HG03103 (cell line): ENCODE data around the gene SLC35F2.
"Not testable (repeated sequence)": the region's sequence is repeated elsewhere in the genome, so short reads cannot be mapped to it uniquely, and the experiment has no call there.

Experiments used
- ATAC-seq: cut with Tn5 transposase; IDR thresholded peaks from one replicate; pipeline ENCODE4 v1.9.1; 2021; ENCODE audit warnings: low read depth; ENCODE audit not compliant: unreplicated experiment

SLC35F2 gene

DNA sequence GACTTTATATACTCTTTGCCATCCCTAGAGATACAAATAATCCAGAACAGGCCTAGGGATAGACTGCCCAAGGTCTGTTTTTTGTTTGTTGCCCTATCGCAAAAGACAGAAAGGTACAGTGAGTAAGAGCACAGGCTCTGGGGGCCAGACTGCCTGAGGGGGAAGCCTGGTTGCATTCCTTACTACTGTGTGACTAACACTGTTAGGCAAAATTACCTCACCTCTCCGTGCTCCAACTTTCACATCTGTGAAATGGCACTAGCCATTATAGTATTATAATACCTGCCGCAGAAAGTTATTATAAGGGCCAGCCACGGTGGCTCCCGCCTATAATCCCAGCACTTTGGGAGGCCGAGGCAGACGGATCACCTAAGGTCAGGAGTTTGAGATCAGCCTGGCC lies 14.5 kb downstream of the SLC35F2 start:
- ATAC-seq, result no peak

DNA sequence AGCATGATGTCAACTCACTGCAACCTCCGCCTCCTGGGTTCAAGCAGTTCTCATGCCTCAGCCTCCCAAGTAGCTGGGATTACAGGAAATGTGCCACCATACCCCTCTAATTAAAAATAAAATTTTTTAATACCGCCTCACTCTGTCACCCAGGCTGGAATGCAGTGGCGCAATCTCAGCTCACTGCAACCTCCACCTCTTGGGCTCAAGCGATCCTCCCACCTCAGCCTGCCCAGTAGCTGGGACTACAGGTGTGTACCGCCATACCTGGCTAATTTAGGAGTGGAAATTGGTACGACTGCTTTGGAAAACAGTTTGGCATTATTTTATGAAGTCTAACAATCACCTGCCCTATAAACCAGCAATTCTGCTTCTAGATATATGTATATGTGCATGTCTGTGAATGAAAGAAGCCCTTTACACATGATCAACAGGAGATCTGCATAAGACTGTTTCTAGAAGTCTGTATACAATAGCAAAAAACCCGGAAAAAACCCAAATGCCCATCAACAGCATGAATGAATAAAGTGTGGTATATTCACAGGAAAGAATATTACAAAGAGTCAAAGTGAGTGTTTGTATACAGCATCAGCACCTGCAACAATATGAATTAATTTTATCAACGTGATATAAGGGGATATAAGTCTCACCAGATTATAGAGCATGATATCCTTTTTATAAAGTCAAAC lies 16.0 kb downstream of the SLC35F2 start:
- no peak for ATAC-seq

DNA sequence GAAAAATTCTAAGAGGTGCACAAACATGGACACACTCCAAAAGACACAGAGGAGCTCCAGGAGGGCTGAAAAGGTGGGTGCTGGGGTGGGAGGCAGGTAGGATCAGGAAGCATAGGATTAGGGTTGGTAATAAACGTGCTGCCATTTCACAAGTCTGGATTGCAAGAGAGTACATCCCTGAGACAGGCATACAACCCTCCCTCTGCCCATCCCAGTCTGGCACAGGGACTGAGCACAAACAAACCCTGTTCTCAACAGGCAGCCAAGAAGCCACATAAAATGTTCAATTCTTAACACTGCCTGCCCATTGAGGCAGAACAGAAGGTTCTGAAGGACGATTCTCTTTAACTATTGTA lies 18.5 kb downstream of the SLC35F2 start:
- no peak for ATAC-seq

GRCh38 chr11:107836851-107837250 lies 21.7 kb downstream of the SLC35F2 start:
- no peak for ATAC-seq

DNA sequence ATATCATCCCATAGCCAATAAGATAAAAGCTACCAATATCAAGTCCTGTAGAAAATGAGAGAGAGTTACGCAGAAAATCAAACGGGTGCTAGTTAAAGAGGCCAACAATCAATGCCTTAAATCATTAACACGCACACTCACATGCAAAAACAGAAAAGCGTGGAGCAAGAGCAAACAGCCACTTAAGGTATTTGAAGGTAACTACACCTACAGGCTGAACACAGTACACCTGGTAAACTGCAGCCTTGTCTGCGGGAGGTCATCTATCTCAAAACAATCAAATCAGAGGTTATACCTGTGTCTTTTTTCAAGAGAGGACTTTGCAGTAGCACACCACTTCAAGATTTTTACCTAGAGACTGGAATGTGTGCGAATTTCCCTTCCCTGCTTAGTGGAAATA lies 23.6 kb downstream of the SLC35F2 start:
- no peak for ATAC-seq

GRCh38 chr11:107833926-107834325 lies 24.7 kb downstream of the SLC35F2 start:
- not testable (repeated sequence) for ATAC-seq

- no peak for ATAC-seq
These were observed 27.6 kb downstream of the SLC35F2 start for GRCh38 chr11:107830915-107831540.

DNA sequence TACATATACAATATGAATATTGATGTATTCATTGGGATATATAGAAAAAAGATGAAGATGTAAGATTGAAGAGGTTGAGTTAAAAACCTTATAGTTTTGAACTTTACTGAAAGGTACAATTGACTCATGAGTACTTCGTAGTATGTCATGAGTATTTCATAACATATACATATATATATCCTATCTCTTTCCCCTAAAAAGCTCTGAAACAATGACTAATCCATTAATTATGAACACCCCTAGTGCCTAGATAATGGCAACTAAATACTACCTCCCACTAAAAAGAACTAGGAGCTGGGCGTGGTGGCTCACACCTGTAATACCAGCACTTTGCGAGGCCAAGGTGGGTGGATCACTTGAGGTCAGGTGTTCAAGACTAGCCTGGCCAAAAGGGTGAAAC lies 31.5 kb downstream of the SLC35F2 start:
- ATAC-seq, result no peak

DNA sequence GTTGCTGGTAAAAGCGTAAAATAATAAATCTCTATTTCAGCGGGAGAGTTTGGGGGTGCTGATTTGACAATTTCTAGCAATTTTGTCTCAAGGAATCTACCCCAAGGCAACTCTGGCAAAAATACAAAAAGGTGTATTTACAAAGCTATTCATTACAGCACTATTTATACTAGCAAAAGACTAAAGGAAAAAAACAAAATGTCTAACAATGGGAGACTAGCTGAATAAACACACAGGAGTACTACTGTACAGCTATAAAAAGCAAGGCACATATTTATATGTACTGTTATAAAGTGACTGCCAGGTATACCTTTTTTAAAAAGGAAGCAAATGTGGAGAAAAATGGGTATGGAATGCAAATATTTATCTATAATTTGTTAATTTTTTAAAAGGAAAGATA lies 32.7 kb downstream of the SLC35F2 start:
- no peak for ATAC-seq

- ATAC-seq, result no peak
These were observed 33.8 kb downstream of the SLC35F2 start for GRCh38 chr11:107824668-107825369.

- no peak for ATAC-seq
These were observed 37.2 kb downstream of the SLC35F2 start for GRCh38 chr11:107821199-107821927.

- ATAC-seq, result no peak
These were observed 39.1 kb downstream of the SLC35F2 start for GRCh38 chr11:107819361-107820014.

GRCh38 chr11:107818491-107818890 lies 40.1 kb downstream of the SLC35F2 start:
- ATAC-seq, result no peak

GRCh38 chr11:107816028-107816427 lies 42.6 kb downstream of the SLC35F2 start:
- ATAC-seq, result no peak

DNA sequence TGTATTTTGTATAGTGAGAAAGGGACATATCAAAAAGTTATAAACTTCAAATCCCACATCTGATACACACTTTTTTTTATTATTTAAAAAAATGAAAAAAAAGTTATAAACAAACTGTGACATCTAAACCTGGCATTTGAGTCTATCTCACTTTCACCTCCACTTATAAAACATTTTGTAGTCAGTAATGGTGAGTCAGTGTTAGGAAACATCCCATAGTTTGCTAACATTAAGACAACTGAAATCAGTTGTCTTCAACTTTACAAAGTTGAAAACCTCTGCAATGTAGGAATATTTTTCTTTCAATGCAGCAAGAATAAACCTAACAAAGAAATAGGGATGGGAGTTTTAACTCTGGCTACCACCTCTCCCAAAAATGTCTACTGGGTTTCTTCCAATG lies 47.7 kb downstream of the SLC35F2 start:
- ATAC-seq, result no peak

DNA sequence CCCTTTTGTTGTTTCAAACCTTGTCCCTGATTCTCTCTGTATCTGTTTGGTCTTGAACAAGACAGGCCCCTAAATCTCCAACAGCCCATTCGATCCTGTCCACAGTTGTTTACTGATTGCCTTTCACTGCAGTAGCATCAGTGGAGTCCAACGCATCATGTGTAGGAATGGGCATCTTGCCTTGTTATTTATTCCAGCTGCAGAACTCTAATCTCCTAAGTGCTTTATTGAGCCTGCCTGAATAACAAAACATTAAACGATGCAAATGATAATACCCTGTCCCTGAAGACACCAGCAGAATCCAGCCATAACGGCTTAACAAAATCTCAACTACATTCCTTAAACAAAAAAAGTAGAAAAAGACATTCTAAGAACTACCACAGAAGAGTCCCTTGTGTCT lies 50.1 kb downstream of the SLC35F2 start:
- ATAC-seq, result no peak

DNA sequence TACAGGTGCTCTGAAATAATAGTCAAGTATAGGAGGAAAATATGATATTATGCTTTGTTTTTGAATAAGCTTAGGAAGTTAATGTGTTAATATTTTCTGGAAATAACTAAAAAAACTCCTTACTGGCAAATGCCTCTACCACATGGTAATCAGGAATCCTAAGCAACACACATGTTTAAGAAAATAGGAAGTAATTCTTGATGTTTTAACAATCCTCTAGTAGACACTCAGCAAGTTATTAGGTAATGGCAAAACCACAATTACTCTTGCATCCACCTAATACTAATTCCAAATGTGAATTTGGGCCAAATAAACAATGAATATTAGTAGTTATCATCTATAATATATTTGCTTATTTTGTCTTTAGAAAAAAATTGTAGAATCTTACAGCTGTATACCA lies 53.6 kb downstream of the SLC35F2 start:
- ATAC-seq, result no peak

DNA sequence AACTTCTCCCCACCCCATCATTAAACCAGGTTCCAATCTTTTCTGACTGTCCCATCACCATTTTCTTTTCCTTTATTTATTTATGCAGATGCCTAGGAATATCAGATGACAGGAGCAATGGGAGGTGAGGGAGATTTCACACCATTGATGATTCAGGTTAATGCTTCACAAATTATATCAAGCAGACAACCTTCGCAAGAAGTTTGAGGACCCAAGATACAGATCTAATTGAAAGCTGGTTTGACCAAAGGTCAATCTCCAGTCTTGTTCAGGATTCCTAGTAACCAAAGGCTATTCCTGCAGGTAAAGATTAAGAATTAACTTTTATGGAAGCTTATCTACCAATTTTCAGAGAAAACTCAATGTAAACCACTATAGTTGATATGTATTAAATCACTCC lies 54.4 kb downstream of the SLC35F2 start:
- ATAC-seq, result no peak

GRCh38 chr11:107801641-107802040 lies 56.9 kb downstream of the SLC35F2 start:
- ATAC-seq, result no peak

DNA sequence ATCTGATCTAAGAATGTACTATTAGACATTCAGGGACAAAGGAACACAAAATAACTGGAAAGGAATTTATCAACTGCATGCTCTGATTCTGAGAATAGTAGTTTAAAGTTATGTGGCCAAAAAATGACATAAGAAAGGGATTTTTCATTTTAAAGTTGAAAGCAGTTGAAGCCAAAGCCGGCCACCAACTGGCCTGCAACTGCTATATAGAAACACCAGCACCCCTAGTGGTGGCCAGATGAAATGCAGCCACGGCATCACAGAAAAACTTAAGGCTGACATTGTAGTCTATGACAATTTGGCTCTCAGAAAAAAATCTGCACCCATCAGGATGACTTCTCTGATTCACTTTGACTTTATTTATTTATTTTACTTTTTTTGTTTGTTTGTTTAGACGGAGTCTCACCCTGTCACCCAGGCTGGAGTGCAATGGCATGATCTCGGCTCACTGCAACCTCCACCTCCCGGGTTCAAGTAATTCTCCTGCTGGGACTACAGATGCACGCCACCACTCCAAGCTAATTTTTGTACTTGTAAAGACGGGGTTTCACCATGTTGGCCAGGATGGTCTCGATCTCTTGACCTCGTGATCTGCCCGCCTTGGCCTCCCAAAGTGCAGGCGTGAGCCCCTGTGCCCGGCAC lies 59.2 kb downstream of the SLC35F2 start:
- ATAC-seq, result peak; percentile 80
